DND-41 (cell line): ENCODE results near the gene CIB2.

Source experiments
- ATAC-seq: fragments of 200-7000 bp; cut with Tn5 transposase; 3 replicates; pipeline ENCODE4 v1.9.1; 2021; ENCODE audit warnings: low read depth; ENCODE audit not compliant: insufficient read depth
- DNase-seq: peaks from one replicate; pipeline ENCODE4 v3.0.0-alpha.2; 2020
- H2AFZ ChIP-seq: 2 replicates; pipeline ENCODE4 v1.6.0; 2012; ENCODE audit warnings: low read depth, low read length
- H3K27ac ChIP-seq: 2 replicates; pipeline ENCODE4 v1.5.1; 2012; ENCODE audit warnings: low read length, inconsistent platforms
- H3K27me3 ChIP-seq: fragments of 200-600 bp; sonication (generic); 2 replicates; pipeline ENCODE4 v1.6.0; 2012; ENCODE audit warnings: low read length, mild to moderate bottlenecking, inconsistent platforms; ENCODE audit not compliant: insufficient read depth, poor library complexity
- H3K36me3 ChIP-seq: 2 replicates; pipeline ENCODE4 v1.5.1; 2012; ENCODE audit warnings: low read length, inconsistent platforms; ENCODE audit not compliant: insufficient read depth
- H3K4me1 ChIP-seq: 2 replicates; pipeline ENCODE4 v1.5.1; 2012; ENCODE audit warnings: mild to moderate bottlenecking, low read length; ENCODE audit not compliant: insufficient read depth
- H3K4me2 ChIP-seq: 2 replicates; pipeline ENCODE4 v1.6.0; 2012; ENCODE audit warnings: mild to moderate bottlenecking, moderate library complexity, low read length, inconsistent platforms; ENCODE audit not compliant: insufficient read depth
- H3K4me3 ChIP-seq, 2 experiments: fragments of 200-600 bp in 1 of 2; shearing (Covaris generic) in 1 of 2; 2 replicates each; pipeline ENCODE4 v1.5.1; 2012 to 2016; ENCODE audit warnings: inconsistent platforms in 2 of 2, low read length in 2 of 2, mild to moderate bottlenecking in 2 of 2, low read depth in 1 of 2, moderate library complexity in 1 of 2
- H3K79me2 ChIP-seq: 2 replicates; pipeline ENCODE4 v1.6.0; 2012; ENCODE audit warnings: low read length, inconsistent platforms; ENCODE audit not compliant: insufficient read depth
- H3K9ac ChIP-seq: 2 replicates; pipeline ENCODE4 v1.6.0; 2012; ENCODE audit warnings: low read depth, mild to moderate bottlenecking, inconsistent platforms, low read length, moderate library complexity
- H3K9me3 ChIP-seq: 2 replicates; pipeline ENCODE4 v1.5.1; 2012; ENCODE audit warnings: low read length, moderate library complexity, mild to moderate bottlenecking, inconsistent platforms; ENCODE audit not compliant: insufficient read depth, severe bottlenecking
- H4K20me1 ChIP-seq: 2 replicates; pipeline ENCODE4 v1.6.0; 2012; ENCODE audit warnings: low read length; ENCODE audit not compliant: insufficient read depth
- CTCF ChIP-seq: IDR thresholded peaks from 2 replicates; pipeline ENCODE4 v1.5.1; 2012; ENCODE audit warnings: borderline replicate concordance, low read length, moderate library complexity, mild to moderate bottlenecking; ENCODE audit not compliant: poor library complexity, severe bottlenecking; ENCODE audit errors: extremely low read depth
- EZH2 ChIP-seq: IDR thresholded peaks from 3 replicates; pipeline ENCODE4 v1.6.1; 2012; ENCODE audit warnings: borderline replicate concordance, low read depth, mild to moderate bottlenecking, moderate library complexity, low read length, inconsistent platforms; ENCODE audit not compliant: severe bottlenecking

The CIB2 gene

GRCh38 chr15:78105476-78106241 lies 25.6 kb downstream of the CIB2 start:
- ATAC-seq, result no peak
- no peak overlapping the region for H2AFZ ChIP-seq
- peaks cover 19% of the 10 kb centered on the region for H3K4me1 ChIP-seq
- no peak overlapping the region for H3K4me2 ChIP-seq
- H3K9me3 ChIP-seq, result no peaks in the 10 kb centered on the region
- DNase-seq, result no peak
- TF ChIP-seq CTCF (no peak), EZH2 (no peak)
- H3K9ac ChIP-seq, result no peak overlapping the region
- no peaks in the 10 kb centered on the region for H3K27me3 ChIP-seq
- no peaks in the 10 kb centered on the region for H3K79me2 ChIP-seq
- H3K27ac ChIP-seq, result 0 out of 2 replicates have a peak overlapping the region, but pooled peaks have one; percentile 4
- no peaks in the 10 kb centered on the region for H3K36me3 ChIP-seq
- no peaks in the 10 kb centered on the region for H4K20me1 ChIP-seq
- H3K4me3 ChIP-seq, result no peak overlapping the region

GRCh38 chr15:78104566-78105475 lies 26.4 kb downstream of the CIB2 start:
- H3K9me3 ChIP-seq, result no peaks in the 10 kb centered on the region
- DNase-seq (no peak), ATAC-seq (no peak)
- no peak overlapping the region for H3K9ac ChIP-seq
- peak overlapping the region; percentile 73 for H3K27ac ChIP-seq
- H3K4me2 ChIP-seq, result no peak overlapping the region
- H3K36me3 ChIP-seq, result no peaks in the 10 kb centered on the region
- no peaks in the 10 kb centered on the region for H3K79me2 ChIP-seq
- H2AFZ ChIP-seq, result no peak overlapping the region
- H3K4me3 ChIP-seq, result no peak overlapping the region
- H4K20me1 ChIP-seq, result no peaks in the 10 kb centered on the region
- no peaks in the 10 kb centered on the region for H3K27me3 ChIP-seq
- H3K4me1 ChIP-seq, result peaks cover 19% of the 10 kb centered on the region
- TF ChIP-seq CTCF (no peak), EZH2 (no peak)

- Histone ChIP-seq H3K4me2 (peak overlapping the region; percentile 2; the same call in 1 of the 2 replicates), H4K20me1 (no peaks in the 10 kb centered on the region), H3K9me3 (no peaks in the 10 kb centered on the region), H3K4me1 (peaks cover 19% of the 10 kb centered on the region), H3K36me3 (no peaks in the 10 kb centered on the region), H3K27me3 (no peaks in the 10 kb centered on the region), H2AFZ (no peak overlapping the region), H3K9ac (0 out of 2 replicates have a peak overlapping the region, but pooled peaks have one; percentile 15), H3K79me2 (no peaks in the 10 kb centered on the region), H3K4me3 (no peak overlapping the region), H3K27ac (peak overlapping the region; percentile 73)
- DNase-seq, result no peak
- no peak for ATAC-seq
- TF ChIP-seq EZH2, result no peak
- TF ChIP-seq CTCF, result no peak
These were observed 27.1 kb downstream of the CIB2 start for GRCh38 chr15:78104119-78104479.
